NCI-H1930 (cell line): ENCODE measurements around the gene TAOK3.
"Not testable (repeated sequence)": the region's sequence is repeated elsewhere in the genome, so short reads cannot be mapped to it uniquely, and the experiment has no call there.

Source experiments
- DNase-seq, 2 experiments: peaks; one replicate each; lab custom pipeline; 2025; lab: John Stamatoyannopoulos, UW

TAOK3 gene

DNA sequence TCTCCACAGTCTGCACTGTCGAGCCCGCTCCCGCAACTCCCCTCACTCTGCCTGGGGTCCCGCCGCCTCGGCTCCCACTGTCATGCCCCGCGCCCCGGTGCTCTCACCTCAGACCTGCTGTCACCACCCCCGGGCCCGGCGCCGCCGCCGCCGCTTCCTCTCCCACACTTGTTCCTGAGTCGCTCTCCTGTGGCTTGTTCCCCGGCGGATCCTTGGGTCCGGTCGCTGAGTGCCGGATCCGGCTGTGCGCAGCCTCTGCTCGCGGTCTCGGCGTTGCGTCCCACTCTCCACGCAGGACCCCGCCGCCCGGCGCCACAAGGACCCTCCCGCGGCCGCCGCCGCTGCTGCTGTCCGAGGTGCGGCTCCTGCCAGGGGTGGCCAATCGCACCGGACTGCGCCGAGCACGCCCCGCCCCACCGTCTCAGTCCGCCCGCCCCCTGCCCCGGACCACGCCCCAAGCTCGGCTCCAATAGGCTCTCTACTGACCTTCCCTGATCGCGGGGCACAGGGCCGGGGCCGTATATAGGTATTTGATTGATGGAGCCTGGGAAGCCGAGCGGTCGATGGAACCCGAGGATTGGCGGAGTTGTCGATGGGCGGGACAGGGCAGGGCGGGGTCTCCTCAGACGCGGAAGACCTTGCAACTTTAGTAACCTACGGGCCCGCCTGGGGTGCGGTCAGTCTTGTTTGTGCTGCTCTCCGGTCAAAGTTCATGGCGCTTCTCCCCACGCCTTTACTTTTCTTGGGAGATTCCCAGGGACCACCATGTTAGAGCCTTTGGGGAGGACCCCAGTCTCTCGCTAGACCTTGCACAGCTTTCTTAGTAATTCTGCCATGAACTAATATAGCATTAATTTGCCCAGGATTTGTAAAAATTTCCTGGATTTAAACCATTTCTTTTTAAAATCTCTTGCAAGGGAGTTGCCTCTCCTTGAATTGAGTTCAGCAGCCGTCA, at the start of gene TAOK3:
TSS of gene TAOK3 (minus strand) at position 367 of the 955 bp plus-strand sequence. CDS start 117,340 bp downstream, outside the sequence.
- DNase-seq: peak; percentile 93 to 95

DNA sequence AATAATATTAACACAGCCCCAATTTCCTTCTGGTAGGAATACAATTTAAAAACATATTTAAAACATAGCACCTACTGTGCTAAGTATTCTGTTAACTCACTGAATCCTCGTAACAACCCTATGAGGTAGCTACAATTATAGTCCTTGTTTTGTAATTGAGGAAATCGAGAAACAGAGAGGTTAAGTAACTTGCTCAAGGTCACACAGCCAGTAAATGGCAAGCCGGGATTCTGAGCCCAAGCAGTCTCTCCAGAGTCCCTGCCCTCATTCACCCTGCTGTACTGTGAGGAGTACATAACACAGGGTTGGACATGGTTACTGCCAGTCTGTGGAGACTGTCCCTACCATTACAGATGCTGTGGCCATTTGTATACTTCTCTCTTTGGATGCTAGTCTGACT, 48.0 kb upstream of the TAOK3 start:
- no peak for DNase-seq

DNA sequence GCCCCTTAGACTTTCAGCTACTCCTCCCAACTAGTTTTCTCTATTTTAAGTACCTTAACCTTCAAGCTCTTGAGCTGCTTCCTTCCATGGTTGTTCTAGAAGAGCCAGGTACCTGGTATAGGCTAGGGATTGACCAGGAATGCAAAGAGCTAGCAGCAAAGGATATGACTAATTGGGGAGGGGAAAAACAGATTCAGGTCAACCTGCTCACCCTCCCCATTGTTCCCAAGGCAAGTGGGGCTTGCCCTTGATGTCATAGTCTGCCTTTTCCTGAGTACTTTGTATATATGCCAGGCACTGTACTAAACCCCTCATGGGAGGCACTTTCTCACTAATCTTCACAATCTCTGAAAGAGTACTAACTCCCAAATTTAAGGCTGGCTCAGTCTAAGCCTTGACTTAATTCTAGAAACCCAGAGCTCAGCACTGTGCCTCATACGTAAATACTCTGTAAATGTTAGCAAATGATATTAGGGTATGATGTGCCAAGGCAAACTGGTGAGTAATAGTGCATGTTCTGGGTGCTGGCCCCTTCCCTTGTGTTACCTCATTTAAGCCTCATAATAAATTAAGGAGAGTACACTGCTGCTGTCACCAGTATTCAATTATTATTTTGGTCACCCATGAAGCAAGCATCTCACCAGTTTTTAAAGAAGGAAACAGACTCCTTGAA, 45.8 kb upstream of the TAOK3 start:
- DNase-seq: no peak

DNA sequence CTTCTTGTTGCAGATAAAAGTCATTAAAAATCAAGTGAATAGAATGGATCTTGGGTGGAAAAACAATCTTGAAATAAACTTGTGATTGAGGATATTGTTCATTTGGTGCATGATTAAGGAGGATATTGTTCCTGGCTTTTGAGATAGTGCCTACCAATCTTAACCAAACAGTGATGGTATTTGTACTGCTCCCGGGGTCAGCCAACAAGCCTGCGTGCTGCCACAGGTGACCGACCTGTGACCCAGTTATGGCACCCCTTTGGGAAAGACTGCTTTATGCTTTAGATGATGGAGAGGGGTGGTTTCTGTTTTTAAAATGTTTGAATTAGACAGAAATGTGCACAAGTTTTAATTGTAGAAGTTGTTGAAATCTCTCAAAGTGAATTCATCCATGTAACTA, 45.2 kb upstream of the TAOK3 start:
- DNase-seq: no peak

DNA sequence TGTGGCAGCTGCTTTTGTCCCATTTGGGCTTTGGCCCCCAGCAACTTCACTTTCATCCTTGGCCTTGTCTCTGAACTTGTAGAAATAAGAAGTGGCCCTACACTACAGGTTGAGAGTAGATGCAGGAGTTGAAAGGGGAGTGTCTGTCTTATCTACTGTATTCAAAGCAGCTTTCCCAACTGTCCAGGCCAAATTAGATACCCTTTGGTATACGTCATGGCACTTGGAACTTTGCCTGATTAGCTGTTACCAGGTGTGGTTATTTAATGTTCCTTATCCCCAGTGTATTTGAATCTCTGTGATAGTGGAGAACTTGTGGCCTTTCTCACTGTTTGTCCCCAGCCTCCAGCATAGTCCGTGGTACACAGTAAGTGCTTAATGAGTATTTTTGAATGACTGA, 37.1 kb upstream of the TAOK3 start:
- no peak for DNase-seq

DNA sequence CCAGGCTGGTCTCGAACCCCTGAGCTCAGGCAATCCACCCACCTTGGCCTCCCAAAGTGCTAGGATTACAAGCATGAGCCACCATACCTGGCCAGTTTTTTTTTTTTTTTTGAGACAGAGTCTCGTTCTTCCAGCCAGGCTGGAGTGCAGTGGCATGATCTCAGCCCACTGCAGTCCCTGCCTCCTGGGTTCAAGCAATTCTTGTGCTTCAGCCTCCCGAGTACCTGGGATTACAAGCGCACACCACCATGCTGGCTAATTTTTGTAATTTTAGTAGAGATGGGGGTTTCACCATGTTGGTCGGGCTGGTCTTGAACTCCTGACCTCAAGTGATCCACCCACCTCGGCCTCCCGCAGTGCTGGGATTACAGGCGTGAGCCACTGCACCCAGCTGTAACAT, 35.5 kb upstream of the TAOK3 start:
- DNase-seq: not testable (repeated sequence)

DNA sequence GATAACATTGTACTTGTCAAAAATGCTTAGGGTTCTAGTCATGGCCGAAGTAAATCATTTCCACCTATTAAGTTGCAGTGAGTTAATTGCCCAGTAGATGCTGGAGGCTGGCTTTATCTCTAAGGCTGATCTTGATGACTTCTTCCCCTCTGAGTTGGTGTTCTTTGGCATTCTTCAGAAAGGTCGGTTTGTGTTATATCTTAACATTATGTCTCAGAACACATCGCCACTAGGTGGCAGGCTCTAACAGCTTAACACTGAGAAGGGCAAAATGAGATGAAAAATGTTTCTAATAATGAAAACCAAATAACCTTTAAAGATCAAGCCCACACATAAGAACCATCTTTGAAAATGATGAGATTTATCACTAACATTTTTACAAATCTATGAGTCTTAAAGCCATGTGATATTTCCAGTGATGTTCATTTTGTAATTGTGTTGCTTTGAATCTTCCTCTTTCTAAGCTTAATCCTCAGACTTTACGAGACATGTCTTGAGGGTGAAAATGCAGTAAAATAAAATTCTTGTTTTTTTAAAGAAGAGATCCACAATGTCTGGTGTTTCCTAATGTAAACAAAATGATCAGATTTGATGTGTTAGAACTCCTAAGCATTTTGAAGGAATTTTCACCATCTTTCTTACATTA, 32.3 kb upstream of the TAOK3 start:
- DNase-seq: peak in 1 of 2 experiments; percentile 36

DNA sequence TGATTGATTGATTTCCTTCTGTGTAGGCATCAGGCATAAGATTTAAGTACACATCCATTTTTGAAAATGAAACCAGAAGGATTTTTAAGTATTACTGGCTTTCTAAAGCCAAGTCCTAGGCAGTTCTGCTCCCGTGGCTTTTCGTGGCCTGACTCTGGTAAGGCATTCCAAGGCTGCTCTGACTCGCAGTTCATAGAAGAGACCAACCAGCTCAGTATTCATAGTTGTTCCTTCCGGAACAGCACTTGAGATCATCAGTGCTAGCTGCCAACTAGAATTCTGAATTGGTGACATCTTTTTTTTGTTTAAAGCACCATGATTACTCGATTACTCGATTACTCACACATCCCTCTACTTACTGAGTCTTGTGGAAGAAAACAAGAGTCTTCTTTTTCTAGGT, 29.5 kb upstream of the TAOK3 start:
- DNase-seq: no peak

DNA sequence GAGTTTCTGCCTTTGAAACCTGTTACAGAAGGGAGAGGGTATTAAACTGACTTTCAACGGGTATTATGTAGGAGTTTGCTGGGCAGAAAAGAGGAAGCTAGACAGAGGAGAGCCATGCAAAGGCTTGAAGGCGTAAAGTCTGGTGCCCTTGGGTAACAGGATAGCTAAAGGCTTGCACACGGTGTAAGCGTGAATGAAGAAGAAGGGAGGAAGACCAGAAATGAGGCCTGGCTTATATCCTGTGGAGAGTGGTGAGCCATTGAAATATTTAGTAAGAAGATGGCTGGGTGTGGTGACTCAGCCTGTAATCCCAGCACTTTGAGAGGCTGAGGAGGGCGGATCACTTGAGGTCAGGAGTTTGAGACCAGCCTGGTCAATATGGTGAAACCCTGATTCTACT, 26.2 kb upstream of the TAOK3 start:
- no peak for DNase-seq

DNA sequence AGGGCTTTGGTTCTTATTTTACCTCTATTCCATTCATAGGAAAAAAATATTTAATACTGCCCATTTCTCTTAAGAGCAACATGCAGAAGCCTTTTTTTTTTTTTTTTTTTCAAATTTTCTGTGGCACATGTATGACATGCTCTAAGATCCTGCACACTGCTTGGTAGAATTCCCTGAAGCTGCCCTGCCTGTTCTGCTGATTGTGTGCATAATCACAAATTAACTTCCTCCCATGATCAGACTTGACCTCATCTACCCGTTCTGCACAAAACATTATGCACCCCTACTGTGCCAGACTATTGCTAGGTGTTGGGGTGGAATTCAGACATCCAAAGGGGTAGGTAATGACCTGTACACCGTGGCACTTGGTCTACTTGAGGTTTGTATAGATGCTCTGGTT, 25.8 kb upstream of the TAOK3 start:
- DNase-seq: no peak

DNA sequence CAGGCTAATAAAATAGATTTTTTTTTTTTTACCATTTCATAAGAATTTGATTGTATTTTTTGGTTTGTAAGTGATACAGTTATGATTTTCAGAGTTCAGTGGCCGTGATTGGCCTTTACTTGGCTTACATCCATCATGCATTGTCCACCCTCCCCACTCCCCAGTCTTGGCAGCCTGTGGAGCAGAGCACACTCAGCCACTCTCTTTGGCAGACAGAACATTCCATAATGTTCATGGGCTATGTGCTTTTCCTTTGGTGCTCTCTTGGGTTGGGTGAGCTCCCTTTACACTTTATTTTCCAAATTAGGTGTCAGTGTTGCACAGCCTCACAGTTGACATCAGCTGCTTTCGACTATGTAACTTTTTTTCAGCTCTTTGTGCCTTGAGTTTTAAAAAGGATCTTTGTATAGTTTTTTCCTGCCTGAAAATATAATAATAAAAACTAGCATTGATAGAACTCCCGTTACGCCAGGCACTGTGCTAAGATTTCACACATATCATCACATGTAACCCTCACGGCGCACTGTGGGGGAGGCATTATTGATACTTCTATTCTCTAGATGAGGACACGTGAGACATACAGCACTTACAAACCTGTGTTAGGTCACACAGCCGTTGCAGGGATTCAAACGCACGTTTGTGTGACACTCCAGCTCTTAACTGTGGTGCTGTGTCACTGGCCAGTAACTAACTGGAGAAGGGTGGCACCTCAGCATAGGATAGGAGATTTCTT, 25.2 kb upstream of the TAOK3 start:
- no peak for DNase-seq

DNA sequence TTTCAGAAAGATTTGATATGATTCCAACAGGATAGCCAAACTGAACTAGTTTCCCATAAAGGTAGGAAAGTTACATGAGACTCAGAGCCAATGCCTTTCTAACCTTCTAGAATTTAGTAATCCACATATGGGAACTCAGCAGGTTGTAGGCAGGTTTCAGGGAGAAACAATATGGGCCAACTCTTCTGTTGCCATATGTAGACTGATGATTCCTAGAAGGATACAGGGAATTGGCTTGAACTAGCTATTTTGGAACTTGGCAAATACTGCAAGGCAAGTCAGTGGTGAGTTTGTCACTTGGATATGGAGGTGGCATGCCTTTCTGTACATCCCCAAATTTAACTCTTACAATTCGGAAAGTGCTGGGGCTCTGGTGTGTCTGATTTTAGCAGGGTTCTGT, 19.1 kb upstream of the TAOK3 start:
- no peak for DNase-seq

DNA sequence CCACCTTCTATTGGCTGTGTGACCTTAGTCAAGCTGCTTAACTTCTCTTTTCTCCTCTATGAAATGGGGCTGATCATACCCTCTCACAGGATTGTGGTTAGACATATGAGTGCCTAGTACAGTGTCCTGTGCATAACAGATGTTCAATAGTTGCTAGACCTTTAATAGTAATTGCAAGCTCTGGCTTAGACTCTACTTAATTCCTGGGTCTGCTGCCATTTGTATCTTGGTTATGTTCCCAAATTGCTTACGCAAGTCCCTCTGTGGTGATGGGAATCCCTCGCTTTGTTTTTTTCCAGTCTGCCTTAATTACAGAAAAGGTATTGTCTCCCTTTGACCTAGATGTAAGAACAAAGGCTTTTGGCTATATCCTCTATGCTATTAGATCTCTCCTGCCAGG, 18.7 kb upstream of the TAOK3 start:
- no peak for DNase-seq

DNA sequence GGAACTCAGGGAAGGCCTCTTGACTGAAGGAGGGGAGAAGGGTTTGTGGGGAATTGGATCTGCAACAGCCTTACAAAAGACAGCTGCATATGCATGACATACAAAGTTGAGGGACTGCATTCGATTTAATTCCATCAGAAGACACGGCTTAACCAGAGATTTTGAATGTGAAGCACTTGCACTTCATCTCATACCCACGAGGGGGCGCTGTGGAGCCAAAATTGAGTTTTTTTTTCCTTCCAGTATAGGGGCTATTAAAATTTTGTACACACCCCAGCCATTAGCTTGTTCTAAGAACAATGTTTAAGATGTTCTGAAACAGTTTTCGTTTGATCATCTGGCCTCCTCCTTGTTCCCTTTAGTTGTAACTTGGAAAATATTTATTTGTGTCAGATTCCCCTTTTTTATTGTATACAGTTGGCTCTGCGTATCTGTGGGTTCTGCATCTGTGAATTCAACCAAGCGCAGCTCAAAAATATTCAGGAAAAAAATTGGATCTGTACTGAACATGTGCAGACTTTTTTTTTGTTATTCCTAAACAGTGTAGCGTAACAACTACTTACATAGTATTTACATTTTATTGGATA, 5.3 kb upstream of the TAOK3 start:
- DNase-seq: peak; percentile 13 to 66

DNA sequence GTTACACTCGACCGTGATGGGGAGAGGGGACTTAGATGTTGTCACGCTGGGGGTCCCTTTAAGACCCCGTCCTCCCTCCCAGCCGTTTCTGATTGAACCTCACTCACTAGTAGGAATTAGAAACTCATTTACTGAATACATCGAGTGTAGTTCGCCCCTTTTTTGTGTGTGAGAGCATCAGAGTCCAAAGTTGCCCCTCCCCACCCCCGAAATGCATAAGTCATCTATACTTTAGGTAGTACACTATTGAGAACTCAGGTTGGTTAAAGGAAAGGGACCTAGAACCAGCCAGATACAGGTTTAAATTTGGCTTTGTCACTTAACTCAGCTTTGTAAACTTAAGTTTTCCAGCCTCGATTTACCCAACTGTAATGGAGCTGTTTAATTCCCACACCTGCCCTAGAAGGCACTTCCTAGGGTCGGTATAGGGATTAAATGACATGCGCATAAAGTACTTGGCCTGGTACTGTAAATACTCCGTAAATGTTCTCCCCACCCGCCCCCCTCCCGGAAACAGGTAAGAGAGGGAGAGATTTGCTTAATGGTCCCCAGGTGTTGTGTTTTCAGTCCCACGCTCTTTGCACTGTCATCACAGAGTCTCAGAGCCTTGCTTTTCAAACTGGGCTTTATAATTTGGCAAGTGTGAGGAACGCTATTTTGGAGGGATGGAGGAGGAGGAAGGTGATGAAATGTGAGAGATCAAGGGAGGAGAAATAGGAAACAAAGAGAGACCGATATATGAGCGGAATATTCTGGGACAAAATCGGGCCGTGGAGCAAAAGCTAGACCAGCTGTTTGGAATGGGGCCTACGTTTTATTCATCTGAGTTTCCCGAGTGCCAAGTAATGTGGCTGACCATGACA, 4.5 kb upstream of the TAOK3 start:
- DNase-seq: no peak

DNA sequence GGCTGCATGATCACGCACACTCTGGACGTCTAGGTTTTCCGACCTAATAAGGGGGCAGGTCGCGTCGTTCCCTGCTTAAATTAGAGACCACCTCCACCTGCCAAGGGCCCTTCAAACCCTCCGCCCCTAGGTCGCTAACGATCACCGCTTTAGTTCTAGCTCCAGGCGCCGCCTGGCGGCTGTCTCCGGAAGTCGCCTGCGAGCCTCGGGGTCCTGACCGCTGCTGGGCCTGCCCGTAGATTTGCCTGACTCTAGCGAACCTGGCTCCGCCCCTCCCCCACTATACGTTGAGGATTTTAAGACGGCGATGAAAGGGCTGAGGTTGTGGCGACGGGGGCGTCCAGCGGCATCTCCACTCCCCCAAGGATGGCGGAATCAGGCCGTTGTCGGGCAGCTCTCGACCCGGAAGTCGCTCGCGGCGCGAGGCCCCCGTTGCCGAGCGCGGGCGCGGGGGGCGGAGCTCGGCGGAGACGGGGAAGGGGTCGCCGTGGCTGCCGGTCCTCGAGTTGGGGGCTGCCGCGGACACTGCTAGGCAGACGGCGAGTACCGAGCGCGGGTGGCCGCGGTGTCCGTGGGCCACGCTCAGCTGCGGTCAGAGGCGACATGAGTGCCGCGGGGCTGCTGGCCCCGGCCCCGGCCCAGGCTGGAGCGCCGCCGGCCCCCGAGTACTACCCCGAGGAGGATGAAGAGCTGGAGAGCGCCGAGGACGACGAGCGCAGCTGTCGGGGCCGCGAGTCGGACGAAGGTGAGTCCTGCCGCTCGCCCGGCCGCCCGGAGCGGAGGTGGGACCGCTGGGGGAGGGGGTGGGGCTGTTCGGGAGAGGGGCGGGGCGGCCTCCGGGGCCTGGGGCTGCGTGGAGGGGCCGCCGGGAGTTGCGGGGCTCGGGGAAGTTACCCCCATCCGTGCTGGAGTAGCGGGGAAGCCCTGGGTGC, 3.6 kb upstream of the TAOK3 start, which contains the start of gene SUDS3:
TSS of gene SUDS3 (plus strand) at position 467 of the 932 bp plus-strand sequence. CDS start at position 604, 137 bp downstream.
- DNase-seq: peak; percentile 83 to 90

DNA sequence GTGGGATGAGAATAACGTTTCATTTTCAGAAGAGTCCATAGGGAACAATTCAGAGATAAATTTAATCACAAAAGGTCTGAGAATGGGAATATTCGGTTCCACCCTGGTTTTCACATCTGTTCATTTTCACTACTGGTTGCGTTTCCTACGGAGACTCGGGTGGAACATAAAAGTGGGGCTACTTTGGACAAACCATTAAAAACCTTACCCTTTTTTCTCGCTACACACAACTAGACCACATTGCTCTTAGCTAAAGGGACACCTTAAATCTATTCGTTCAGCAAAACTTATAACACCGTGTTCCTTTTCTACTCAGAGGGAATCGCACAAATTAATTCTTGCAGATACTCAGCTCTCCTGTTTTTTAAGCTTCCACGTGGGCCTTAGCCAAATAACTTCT, 2.6 kb upstream of the TAOK3 start:
- no peak for DNase-seq

DNA sequence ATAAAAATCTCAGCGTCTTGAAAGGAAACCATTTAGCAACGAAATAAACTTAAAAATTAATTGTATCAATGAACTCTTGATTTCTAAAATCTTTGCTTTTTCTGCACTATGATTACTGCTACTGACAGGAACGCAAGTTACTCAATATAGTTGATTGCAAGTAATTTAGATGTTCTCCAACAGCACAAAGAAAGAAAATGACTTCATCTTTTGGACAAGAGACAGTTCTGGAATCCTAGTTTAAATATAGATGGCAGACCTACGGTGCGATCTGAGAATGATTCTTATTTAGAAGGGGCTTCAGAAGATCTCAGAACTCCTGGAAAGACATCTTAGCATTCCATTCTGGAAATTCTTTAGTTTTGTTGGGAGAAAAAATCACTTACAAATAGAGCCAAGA, 2.2 kb upstream of the TAOK3 start:
- no peak for DNase-seq

DNA sequence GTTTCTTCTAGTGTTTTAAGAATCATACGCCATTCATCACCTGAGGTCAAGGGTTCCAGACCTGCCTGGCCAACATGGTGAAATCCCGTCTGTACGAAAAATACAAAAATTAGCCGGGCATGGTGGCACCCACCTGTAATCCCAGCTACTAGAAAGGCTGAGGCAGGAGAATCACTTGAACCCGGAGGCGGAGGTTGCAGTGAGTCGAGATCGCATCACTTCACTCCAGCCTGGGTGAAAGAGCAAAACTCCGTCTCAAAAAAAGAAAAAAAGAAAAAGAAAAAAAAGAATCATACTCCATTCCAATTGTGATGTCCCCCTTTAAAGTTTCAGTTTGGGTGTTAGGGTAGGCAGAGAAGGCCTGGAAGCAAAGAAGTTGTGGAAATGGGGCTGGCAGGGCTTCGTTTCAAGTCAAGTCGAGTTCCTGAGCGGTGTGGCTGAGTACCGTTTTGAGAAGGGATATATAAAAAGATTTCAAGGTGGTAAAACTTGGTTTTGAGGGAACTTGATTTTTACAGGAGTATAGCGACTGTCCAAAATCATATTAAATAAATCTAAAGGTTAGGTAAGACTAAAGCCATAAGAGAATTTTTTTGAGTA, 1.5 kb upstream of the TAOK3 start:
- DNase-seq: no peak
